Measurements from ENCODE around the gene IL37.
A peak's percentile ranks its signal among the peaks of the same experiment; 100 is the strongest.
"Not testable (repeated sequence)": the region's sequence is repeated elsewhere in the genome, so short reads cannot be mapped to it uniquely, and the experiment has no call there.

IL37 gene

DNA sequence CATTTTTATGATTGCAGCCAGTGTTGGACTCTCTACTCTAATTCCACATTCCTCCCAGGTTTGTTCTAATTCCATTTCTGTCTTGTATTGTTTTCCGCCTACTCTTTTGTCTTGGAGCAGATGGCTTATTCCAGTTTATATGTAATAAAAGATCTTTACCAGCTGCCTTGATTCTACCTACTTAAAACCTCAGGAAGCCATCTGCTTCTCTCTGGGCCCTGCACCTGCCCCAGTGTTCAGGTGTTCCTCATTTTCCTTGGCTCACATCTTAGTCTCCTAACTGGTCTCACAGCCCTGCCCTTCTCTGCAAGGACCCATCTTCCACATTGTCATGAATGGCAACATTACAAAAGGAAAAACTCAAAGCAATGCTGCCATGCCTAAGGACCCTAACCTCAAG lies 21.0 kb upstream of the IL37 start:
- no peak for DNase-seq

DNA sequence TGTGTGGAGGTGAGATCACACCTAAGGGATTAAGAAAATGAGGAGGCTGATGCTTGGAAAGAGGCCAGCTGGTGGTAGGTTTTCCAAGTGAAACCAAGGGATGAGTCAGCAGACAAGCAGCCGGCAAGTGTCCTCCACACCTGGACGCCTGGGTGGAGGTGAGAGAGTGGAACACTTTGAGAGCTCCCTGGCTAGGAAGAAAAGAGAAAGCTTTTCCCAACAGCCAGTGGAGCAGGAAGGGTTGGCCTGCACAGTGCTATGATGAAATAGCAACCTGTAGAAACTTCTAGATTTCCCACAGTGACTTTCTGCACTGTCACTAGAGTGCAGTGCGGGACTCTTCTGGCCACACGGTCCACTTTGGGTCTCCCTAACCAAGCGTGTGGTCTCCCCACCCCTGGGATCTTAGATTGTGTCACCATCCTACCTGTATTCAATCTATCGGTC lies 19.6 kb upstream of the IL37 start:
- no peak for DNase-seq

DNA sequence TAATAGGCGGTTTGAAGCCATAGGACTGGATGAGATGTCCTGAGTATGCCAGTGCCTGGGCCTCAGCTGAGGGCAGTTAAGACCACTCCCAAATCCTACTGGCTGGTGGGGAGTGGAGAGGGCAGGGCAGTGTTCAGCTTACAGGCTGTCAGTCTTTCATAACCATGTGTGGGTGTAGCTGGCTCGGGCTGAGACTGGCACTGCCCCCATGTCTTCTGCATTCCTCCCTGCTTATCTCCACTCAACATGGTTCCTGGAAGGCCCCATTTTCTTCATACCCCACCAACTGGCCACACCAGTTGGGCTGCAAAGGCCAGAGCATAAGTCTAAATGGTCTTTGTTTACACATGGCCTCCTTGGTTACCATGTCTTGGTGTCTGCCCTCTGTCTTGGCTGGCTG lies 17.2 kb upstream of the IL37 start:
- DNase-seq: no peak

DNA sequence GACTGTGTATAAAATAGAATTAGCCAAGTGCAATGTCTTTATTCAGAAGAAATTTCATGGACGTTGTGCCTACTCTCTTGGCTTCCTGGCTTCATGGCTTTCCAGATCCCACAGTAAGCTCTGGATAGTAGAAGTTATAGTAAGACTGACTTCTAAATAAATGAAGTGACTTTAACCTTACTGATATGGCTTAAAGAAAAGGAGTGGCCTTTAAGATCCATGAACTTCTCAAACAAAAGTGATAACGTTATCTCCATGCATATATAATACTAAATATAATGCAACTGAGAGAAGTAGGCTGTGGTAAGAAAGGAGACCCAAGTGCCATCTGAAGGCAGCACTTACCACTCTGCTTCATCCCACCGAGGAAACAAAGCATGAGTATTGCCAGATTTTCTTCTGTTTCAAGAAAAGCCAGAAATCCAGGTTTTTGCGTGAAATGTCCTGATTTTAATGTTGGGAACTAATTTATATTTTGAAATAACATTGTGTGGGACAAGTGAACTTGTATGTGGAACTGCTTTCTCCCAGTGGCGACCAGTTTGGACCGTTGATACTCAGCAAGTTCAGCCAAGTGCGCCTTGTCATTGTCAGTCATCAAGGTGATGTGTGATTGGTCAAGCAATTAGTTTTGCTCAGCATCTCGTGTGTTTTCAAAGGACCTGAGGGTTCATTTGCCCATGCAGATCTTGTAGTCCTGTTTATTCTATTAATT lies 13.9 kb upstream of the IL37 start:
- DNase-seq: no peak

DNA sequence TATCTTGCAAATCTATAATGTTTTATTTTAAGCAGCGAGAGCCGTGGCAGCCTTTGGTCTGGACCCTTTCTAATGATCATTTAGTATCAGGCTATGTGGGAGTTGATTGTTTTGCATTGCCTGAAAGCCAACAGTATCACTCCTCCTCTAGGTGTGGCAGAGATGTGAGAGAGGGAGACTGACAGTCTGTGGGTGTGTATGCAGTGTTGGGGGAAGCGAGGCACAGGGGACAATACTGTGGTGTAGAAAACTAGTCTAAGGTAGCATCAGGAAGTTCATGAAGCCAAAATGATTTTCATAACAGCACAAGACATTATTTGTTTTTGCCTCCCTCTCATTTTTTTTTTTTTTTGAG lies 13.4 kb upstream of the IL37 start:
- DNase-seq: no peak

DNA sequence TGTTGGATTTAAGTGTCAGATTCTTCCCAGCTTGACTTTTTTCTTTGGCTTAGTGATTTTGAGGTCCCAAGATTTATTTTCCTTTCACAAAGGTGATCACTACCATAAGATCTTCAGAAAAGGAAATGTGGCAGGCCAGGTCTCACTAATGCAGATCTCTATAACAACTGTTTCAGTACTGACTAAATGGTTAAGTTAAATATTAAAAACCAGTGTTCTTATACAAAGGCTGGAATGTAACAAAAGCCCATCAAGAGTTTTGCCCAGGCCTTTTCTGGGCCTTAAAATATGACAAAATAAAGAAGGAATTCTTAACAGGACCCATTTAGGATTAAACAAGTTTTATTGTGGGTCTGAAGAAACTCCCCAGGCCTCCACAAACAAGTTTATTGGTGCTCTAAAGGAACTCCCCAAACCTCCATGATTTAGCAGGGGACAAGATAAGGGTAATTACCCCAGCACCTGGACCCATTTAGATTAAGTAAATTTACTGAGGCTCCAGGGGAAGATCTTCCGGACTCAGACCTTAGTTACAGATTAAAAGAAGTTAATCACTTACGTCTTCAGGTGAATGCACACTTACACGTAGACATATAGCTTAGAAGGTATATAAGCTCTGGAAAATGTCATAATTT lies 9.4 kb upstream of the IL37 start:
- not testable (repeated sequence) for DNase-seq

DNA sequence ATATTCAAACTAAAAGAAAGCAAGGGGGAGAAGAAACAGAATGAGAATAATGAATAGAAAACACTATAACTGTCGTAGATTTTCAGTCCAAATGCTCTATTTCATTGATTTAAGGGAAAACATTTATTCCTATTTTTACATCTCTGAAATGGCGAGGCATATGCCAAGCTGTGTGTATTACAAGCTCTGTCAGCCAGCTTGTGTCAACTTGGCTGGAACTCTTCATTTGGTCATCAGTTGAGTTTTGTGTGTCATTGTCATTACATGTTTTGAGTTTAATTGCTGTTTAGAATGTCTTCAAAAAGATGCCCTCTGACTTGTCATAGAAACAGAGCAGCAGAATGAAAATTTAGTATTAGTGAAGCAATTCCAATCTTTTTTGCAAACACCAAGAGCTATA lies 8.1 kb upstream of the IL37 start:
- DNase-seq: no peak

DNA sequence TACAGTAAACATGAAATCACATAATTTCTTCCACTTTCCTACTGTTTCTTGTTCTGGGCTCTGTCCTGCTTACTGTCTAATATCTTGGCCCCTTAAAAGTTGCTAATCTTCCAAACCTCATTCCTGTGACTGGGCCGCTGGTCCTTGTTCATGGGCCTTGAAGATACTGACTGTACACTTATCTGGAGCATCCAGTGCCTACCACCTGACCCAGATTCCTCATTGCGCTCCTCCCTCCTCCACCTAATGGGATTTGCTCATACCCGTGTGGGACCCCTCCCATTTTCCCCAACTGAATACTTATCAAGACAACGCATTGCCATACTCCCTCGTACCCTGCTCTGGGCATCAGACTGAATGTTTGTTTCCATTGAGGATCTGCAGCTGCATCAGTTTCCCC lies 6.1 kb upstream of the IL37 start:
- no peak for DNase-seq

DNA sequence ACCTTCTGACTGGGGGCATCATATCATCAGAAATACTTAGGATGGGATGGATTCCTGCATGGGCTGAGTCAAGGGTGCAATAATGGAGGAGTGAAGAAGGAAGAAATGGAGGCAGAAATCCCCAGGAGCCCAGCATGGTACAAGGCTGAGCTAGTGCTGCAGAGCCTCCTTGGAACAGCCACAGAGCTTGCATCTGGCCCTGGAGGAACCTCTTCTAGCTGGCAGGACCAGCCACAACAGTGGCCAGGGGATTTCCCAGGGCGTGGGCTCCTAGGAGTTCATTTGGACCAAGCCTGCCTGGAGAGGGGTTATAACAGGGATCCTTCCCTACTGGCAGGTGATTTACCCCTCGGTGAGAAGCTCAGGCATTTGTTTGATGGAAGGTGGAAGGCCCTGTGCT lies 4.7 kb upstream of the IL37 start:
- DNase-seq: no peak

DNA sequence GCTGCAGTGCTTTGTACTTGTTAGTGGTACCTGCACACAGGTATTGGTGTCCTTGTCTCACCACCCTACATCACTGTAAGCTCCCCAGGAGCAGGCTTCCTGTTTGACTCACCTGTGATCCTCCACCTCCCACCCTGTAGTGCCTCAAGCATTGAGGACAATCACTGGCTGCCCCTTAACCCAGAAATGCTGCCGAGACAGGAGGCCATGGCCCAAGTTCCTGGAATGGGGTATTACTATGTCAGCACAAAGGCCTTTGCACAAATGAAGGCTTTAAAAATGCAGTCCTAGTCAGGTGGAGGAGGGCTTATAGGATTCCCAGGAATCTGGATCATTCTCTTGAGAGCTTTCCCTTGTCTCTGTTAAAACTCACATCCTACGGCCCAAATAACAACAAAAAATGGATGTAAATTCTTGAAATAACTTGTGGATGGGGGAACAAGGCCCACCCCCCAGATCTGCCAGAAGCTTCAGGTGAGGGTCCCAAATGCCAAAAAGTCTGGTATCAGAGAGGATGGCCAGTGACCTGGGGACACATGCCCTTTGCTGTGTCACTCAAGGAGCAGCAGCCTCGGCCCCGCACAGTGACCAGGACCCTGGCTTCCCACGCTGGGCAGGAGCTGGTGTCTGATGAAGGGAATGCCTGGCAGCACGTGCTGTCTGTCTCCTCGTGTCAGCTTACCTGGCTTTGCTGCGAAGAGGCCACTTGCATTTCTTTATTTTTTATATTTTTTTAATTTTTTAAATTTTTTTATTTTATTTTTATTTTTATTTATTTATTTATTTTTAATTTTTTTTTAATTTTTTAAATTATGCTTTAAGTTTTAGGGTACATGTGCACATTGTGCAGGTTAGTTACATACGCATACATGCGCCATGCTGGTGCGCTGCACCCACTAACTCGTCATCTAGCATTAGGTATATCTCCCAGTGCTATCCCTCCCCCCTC lies 3.7 kb upstream of the IL37 start:
- DNase-seq: no peak

DNA sequence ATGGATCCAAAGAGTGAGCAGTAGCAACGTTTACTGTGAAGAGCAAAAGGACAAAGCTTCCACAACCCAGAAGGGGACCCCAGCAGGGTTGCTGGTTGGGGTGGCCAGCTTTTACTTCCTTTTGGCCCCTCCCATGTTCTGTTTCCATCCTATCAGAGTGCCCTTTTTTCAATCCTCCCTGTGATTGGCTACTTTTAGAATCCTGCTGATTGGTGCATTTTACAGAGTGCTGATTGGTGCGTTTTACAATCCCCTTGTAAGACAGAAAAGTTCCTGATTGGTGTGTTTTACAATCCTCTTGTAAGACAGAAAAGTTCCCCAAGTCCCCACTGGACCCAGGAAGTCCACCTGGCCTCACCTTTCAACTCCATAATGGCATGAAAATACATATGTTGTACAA lies 2.4 kb upstream of the IL37 start:
- DNase-seq: not testable (repeated sequence)

DNA sequence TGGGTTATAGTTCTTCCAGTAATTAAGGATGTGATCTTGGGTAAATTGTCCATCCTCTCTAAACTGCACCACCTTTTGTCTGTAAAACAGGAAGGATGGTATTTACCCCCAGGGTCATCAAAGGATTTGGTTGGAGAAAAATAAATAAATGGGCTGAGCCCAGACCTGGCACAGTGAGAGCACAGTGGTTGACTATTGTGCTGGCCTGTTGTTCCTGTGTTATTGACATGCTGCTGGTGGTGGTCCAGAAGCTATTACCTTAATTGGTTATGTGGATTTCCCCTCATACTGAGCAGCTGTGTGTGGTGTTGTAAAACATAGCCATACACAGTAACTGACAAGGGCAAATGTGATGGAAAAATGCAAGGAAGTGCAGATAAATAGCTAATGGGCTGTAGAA lies 746 bp upstream of the IL37 start:
- no peak for DNase-seq

DNA sequence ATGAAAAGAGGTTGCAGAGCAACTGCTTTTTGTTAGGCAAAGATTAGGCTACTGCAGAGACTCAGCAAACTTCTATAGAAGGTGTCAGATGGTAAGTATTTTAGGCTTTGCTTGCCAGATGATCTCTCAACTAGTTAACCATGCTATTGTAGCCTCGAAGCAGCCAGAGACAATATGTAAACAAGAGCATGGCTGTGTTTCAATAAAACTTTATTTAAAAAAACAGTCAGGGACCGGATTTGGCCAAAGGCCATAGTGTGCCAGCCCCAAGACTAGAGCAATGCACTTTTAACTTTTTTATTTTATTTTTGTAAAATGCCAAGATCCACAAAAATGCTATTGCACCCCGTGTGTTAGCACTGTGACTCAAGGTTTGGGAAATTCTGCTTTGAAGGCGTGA lies 1.4 kb downstream of the IL37 start:
- DNase-seq: no peak

DNA sequence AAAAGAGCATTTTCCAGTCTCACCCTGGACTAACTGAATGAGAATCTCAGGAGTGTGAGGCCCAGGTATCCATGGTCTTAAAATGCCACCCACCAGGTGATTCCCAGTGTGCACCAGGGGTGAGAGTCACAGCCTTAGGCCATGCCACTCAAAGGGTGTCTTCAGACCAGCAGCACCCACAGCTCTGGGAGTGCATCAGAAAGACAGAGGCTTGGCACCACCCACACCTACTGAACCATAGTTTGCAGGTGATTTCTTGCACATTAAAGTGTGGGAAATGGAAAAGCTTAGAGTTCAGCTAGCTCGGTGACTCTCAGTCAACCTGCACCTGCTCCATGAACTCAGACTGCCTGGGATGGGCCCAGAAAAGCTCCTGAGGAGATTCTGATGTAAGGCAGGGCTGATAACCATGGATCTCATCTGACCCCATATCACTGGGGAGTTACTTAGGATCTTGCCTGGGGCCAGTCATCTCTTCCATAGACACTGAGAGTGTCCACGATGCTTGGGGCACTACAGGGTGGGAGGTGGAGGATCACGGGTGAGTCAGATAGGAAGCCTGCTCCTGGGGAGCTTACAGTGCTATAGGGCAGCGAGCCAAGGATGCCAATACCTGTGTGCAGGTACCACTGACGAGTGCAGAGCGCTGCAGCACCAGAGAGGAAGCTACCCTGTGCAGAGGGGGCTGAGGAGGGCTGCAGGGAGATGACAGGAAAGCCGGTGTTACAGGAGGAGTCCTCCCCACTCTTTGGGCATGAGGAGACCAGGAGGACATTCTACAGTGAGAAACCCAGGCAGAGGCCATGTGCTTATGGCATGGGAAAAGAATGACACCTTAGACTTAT lies 4.6 kb downstream of the IL37 start:
- no peak for DNase-seq

DNA sequence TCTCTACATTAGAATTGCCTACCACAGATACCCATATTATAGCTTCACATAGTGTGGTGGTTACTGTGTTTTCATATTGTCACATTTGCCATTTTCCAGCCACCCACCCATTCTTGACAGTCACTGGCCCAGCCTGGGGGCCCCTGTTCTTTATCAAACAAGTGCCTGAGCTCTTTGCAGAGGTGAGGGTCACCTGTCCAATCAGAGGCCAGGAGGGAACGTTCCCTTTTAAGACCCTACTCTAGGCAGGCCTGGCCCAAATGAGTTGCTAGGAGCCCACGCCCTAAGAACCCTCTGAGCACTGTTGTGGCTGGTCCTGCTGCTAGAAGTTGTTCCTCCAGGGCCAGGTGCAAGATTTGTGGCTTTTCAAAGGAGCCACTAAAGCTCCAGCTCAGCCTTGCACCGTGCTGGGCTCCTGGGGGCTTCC lies 5.2 kb downstream of the IL37 start:
- peak in 1 of 5 donors; percentile 52 for DNase-seq

DNA sequence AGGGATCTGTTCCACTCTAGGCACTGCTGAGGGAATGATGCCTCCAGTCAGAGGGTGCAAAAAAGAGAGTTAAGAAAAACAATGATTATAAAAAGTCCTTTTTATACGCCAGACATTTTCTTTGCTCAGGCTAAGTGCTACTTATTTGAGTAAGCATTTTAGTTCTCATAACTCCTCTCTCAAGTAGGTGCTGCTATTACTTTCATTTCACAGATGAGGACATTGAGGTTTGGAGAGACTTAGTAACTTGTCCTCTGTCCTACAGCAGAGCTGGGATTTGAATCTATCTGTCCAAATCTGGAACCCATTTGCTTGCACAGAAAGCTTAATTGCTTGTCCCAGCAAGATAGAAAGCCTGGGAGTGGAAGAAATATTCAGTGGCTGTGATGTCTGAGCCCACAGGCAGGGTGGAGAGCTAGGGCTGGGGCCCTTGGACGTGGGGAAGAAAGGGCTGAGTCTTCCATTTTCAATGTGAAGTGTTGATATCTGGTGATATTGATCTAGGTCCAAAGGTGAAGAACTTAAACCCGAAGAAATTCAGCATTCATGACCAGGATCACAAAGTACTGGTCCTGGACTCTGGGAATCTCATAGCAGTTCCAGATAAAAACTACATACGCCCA lies 5.8 kb downstream of the IL37 start:
- DNase-seq: peak in 1 of 5 donors; percentile 56

DNA sequence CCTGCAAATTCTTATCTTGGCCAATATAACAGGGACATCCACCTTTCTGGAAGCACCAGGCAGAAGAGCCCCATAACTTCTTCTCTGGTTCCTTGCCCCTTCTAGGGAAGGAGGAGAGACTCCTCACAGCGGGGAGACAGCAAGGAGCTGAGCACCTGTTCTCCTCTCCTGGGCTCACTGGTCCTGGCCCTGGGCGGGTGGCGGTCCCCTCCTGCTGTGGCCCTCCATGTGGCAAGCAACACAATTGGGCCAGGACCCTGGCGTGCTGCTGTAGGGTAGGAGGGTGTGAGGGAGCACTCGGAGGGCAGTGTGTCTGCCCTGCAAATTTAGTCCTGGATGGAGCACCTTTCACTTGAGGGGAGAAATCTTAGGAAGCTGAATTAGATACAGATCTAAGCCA lies 6.9 kb downstream of the IL37 start:
- no peak for DNase-seq

DNA sequence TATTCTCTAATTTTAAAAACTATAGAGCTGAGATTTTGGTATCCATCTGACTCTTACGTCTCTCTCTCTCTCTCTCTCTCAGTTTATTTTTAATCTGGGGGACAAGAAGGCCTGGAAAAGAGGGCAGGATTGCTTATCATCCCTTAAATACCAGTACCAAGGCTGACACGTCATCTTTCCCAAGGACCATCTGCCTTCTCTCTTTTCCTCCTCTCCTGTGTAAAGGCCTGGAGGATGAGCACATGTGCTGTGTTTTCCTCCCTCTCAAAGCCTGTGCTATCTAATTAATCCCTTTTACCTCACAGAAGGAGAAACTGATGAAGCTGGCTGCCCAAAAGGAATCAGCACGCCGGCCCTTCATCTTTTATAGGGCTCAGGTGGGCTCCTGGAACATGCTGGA lies 7.3 kb downstream of the IL37 start:
- DNase-seq: no peak

DNA sequence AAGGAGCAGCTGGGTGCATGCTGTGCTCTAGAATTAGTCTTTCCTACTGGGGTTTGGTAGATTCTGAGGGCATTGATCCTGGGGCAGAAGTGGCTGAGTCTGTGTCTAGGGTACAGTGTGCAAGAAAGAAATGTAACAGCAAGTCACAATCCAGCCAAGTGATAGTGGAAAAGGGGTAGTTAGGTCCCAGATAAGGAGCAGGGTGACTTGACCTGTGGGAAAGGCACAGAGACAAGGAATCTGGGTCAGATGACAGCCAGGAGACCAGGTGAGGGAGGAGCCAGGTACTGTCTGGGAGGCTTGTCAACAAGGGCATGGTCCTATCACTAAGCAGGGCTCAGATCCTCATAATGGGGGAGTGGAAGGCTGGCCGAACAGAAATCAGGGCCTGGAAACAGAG lies 8.1 kb downstream of the IL37 start:
- no peak for DNase-seq

DNA sequence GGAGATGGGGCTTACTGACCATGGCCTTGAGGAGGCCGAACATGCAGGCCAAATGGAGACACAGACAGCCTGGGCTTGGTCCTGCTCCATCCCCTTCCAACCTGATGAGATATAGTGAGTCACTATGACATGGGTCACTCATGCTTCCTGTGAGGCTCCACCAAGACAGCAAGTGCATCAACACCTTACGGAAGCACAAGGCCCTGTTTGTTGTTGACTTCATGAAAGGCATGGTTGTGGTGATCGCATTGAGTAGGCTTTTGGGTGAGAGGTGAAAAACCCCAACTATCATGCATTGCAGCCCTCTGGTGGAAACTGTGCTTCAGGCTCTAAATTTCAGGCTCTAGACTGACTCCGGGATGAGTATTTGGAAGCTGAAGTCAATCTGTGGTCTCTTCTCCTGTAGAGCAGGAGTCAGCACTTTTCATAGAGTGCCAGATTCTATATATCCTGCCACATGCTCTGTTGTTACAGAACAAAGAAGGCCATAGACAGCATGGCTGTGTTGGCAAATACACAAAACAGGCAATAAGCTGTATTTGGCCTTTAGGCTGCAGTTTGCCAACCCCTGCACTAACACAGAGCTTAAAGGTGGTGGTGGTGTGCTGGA lies 10.1 kb downstream of the IL37 start:
- DNase-seq: peak in 1 of 5 donors; percentile 69

DNA sequence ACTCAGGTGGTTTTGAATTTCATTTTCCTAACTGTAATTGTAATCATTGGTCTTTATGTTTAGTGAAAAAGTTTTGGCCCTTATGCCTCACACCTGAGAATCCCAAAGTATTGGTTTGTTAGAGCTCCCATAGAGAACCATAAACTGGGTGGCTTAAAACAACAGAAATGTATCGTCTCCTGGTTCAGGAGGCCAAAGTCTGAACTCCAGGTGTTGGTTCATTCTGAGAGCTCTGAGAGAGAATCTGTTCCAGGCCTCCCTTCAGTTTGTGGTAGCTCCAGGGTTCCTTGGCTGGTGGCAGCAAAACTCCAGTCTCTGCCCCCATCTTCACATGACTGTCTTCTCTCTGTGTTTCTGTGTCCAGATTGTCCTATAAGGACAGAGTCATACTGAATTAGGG lies 11.0 kb downstream of the IL37 start:
- no peak for DNase-seq

Data from T-helper 1 cell (primary cell).